G401 (cell line): ENCODE measurements around the gene SYNE2. TPM values are rescaled to one million over a fixed set of nuclear protein-coding genes. Genes with fewer than 3 reads are reported as not detected.
"Not testable (repeated sequence)": the region's sequence is repeated elsewhere in the genome, so short reads cannot be mapped to it uniquely, and the experiment has no call there.

Experiments used
- DNase-seq: peaks from one replicate; pipeline ENCODE4 v3.0.0-alpha.2; 2015; ENCODE audit warnings: low spot score
- in situ Hi-C: cut with HindIII; loops from 2 replicates; pipeline ENCODE4 v1.10.0; 2016; ENCODE audit warnings: low sequenced_read_pairs, mixed read lengths
- total RNA-seq: library from RNA; depleted of rRNA; stranded (reverse); fragments of >200 nt; shearing (Covaris generic); gene quantifications from 2 replicates; pipeline ENCODE4 v1.2.3, GENCODE V29; 2014

The SYNE2 gene
- total RNA-seq, 1 experiment from 2014 or later: 6.2 TPM

- DNase-seq: peak; percentile 91
Measured at GRCh38 chr14:64196814-64197411, 344.1 kb downstream of the SYNE2 start.

DNA sequence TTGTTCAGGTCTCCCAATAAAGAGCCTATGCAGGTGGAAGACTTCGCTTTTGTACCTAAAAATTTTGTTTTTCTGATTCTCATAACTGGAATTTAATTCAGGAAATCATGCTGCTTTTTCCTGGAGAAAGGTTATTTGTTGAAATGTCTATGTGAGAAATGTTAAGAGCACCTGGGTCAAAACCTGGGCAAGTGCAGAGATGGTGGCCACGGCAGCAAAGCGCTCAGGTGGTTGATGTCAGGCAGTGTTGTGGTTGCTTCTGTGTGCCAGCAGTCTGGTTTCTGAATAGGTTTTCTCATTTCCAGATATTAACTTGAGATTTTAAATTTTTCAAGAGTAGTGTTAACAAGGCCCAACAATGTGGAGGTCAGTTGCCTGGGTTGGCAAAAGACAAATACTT is 345.2 kb downstream of the SYNE2 start:
- DNase-seq: peak; percentile 70
- in situ Hi-C loops: no loop called here

More at GRCh38 chr14:64196814-64197411, 344.1 kb downstream of the SYNE2 start:
- in situ Hi-C loops: no loop called here

DNA sequence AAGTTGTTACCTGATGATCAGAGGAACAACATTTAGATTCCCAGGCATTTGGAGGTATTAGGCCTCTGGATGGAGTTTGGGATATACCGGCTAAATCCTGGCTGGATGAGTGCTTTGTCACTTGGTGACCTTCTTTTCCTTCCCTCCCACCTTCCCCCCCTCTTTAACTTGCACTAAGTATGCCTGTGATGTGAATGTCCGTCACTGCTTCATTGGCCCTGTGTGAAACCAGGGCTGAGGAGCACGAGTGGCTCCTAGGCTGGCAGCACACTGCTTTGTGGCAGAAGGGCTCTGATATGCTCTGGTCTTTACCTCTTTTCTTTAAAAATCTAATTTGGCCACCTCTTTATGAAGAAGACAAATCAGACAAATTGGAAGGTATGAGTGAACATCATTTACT is 345.7 kb downstream of the SYNE2 start:
- in situ Hi-C loops: no loop called here
- peak; percentile 76 for DNase-seq

DNA sequence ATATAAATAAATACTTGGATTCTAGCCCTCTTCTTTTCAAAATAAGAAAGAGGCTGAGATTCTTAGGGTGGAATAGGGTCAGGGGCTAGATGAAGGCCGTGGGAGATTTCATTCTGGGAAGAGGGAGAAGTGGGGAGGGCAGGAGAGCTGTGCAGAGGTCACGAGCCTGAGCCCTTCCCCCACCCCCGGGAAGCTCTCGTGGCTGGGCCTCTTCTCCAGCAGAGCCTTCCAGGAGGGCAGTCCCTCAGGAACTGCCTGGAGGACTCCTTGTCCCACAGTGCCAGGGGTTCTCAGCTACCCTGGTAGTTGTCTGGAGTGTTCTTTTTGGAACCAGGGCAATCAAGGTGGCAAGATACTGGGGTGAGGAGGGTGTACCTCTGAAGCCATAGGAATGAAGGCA is 347.4 kb downstream of the SYNE2 start:
- in situ Hi-C loops: no loop called here
- no peak for DNase-seq

- in situ Hi-C loops: no loop called here
Measured at GRCh38 chr14:64201296-64201695, 348.5 kb downstream of the SYNE2 start.

DNA sequence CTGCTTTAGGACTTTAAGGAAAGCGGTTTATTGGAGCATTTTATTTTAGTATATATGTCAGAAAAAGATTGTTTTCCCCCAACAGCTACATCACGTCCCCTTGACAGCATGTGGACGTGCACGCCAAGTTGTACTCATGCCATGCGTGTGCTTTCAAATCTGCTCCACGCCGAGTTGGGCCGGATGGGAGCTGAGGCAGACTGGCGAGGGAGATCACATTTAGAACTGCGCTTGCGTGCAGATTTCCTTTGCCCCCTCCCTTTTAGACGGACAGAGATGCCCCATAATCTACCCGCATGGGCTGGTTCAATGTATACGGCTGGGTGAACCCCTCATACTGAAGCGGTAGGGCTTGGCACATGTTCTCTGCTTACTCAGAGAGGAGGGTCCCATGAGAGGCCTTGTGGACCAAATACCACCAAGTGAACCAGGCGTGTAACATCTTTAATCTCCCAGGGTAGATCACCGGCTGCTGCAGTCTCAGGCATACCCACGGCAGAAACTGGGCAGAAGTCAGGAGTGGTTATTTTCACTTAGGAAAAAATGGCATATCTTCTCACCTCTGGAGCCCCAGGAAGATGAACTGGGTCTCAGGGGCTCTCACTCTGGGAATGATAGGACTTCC is 349.2 kb downstream of the SYNE2 start:
- peak; percentile 83 for DNase-seq
- in situ Hi-C loops: no loop called here

More at GRCh38 chr14:64201296-64201695, 348.5 kb downstream of the SYNE2 start:
- DNase-seq: no peak

- DNase-seq: peak; percentile 81
- in situ Hi-C loops: no loop called here
Measured at GRCh38 chr14:64202716-64203115, 349.9 kb downstream of the SYNE2 start.

- peak; percentile 66 for DNase-seq
- in situ Hi-C loops: no loop called here
Measured at GRCh38 chr14:64203366-64204006, 350.7 kb downstream of the SYNE2 start.

DNA sequence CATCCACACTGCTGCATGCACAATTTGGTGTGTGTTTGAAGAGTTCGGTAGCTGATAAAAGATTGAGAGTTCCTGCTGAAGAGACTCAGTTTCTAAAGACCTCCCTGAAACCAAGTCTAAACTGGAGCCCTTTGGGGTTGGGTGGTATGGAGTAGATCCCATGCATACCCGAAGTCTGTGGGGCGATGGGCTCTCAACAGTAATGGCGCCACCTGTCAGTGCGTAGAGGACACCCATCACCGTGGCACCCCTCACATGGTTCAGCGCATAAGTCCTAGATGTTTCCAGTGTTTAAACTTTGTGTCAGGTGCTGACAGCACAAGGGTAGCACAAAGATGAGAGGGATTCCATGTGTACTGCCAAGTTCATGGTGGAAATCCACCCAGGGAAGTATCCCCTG is 355.5 kb downstream of the SYNE2 start:
- in situ Hi-C loops: no loop called here
- no peak for DNase-seq

DNA sequence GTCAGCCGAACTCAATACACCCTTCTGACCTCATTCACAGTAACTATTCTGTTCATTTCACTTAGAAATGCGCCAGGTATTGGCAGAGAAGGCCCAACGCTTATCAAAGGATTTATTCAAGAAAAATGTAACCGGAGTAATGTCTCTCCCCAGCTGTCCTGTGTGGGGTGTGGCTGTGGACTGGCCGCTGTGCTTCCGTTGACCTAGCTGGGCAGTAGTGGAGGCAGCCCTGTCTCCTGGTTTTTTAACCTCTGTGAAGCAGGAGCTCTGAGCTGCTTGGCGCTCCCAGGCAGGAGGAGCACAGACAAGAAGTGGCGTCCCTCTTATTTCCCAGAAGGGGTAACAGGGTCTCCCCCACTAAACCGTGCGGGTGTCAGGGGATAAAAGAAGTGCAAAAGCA is 356.2 kb downstream of the SYNE2 start:
- no peak for DNase-seq
- in situ Hi-C loops: no loop called here

- in situ Hi-C loops: no loop called here
Measured at GRCh38 chr14:64209444-64210131, 356.8 kb downstream of the SYNE2 start.

GRCh38 chr14:64210216-64210615 is 357.4 kb downstream of the SYNE2 start:
- in situ Hi-C loops: no loop called here

More at GRCh38 chr14:64209444-64210131, 356.8 kb downstream of the SYNE2 start:
- peak; percentile 83 for DNase-seq

GRCh38 chr14:64210912-64211311 is 358.1 kb downstream of the SYNE2 start:
- in situ Hi-C loops, DNase-seq: not testable (repeated sequence)

More at GRCh38 chr14:64210216-64210615, 357.4 kb downstream of the SYNE2 start:
- DNase-seq: no peak

GRCh38 chr14:64212666-64213065 is 359.9 kb downstream of the SYNE2 start:
- in situ Hi-C loops: no loop called here
- no peak for DNase-seq

- DNase-seq: no peak
- in situ Hi-C loops: no loop called here
Measured at GRCh38 chr14:64213086-64213485, 360.3 kb downstream of the SYNE2 start.

- DNase-seq: no peak
- in situ Hi-C loops: no loop called here
Measured at GRCh38 chr14:64213853-64214570, 361.2 kb downstream of the SYNE2 start.

GRCh38 chr14:64215274-64215673 is 362.5 kb downstream of the SYNE2 start:
- in situ Hi-C loops: no loop called here
- no peak for DNase-seq

DNA sequence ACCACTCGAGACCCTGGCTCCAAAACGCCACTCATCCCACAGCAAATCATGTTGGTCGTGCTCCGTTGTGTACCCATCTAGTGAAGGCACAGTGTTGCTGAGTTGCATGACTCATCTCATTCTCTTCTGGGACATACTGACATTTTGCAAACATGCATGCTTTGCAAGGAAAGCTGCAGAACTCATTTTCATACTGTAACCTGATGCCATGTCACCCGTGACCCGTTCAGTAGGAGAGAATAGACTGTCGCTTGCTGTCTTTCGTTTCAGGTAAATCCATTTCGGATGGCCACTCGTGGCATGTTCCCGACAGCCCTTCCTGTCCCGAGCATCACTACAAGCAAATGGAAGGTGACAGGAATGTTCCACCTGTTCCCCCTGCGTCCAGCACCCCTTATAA is 363.2 kb downstream of the SYNE2 start:
- in situ Hi-C loops: no loop called here
- no peak for DNase-seq

DNA sequence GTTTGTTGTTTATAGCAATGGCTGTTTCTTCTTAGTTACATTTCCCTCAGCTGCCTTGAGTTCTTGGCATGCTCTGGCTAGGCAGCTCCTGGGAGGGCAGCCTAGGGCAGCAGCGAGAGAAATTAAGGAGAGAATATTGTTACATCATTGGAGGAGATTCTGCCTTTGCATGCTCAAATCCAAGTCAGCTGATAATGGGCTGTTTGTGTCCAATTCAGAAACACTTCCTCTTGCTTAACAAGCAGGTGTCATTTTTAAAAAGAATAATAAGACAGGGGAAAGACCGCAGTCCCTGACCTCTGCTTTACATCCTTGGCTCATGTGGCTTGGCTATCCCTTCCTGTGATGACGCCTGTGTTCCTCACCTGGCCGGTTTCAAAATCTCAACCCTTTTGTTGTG is 364.5 kb downstream of the SYNE2 start:
- in situ Hi-C loops: no loop called here
- peak; percentile 45 for DNase-seq
